ENCODE measurements around the gene AATK. TPM values are rescaled to one million over a fixed set of nuclear protein-coding genes. Genes with fewer than 3 reads are reported as not detected.

Gene AATK
- total RNA-seq, 1 donor from 2014 or later = 10.1 TPM

DNA sequence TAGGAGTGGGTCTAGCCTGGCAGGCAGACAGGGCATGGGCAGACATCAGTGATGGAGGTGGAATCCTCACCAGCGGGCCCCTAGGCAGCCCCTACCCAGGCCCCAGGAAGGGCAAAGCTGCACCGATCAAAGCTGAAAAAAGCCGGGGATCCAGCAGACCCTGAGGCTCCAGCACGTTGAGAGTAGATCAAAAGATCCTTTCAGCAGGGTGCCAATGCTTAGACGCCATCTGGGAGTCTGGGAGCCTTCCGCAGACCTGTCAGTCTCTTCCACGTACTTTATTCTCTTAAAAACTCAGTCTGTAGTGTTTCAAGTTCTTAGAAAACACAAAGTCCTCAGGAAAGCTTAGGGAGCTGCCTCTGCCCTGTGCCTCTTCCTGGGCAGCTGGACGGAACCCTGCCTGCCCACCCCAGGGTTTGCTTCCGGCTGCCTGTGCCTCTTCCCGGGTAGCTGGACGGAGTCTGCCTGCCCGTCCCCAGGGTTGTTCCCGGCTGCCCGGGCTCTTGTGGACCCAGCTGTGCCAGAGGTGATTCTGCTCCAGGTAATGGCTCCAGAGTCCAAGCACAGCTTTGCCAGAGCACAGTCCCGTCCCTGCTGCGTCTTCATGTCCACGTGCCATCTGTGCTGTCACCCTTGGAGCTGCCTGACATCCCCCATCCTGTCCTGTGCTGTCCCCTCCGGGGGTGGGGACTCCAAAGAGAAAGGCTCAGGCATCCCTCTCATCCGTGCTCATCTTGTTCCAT, 51.5 kb downstream of the AATK start:
- no peak for DNase-seq

DNA sequence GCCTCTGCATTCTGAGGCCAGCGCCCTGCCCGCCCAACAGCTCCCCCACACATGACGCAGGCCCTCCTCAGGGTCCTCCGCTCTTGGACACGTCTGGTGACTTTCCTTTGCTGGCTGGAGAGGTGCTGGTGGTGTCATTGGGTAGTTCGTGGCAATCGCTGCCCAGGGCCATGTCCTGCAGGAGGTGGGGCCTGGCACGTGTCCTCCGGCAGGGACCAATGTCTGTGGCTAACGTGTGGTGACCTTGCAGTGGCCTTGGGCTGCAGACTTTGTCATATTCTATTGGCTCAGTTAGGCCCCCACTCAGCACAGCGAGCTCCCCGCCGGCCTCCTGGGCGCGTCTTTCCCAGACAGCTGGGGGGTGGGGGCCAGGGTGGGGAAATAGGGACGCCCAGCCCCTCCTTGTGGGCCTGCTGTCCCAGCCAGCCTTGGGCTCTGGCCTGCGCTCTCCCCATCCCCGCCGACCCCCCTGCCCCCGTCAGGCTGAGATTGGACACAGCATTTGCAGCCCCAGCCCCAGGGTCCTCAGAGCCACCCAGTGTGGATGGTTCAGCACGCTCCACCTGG, 52.8 kb downstream of the AATK start:
- DNase-seq = no peak

DNA sequence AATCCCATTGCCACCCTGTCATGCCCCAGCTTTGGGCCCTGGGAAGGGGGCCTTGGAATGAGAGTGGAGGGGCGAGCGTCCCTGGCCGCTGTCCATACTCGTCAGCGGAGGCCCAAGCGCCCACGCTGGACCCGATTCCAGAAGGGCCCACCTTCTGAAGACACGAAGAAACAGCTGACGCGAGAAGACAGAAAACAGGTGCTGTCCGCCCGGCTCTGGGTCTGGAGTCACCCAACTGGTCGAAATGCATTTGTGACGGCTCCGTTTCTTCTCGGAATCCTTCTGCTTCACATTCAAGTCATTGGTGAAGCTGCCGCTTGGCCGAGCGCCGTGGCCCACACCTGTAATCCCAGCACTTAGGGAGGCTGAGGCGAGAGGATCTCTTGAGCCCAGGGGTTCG, 53.6 kb downstream of the AATK start:
- no peak for DNase-seq

DNA sequence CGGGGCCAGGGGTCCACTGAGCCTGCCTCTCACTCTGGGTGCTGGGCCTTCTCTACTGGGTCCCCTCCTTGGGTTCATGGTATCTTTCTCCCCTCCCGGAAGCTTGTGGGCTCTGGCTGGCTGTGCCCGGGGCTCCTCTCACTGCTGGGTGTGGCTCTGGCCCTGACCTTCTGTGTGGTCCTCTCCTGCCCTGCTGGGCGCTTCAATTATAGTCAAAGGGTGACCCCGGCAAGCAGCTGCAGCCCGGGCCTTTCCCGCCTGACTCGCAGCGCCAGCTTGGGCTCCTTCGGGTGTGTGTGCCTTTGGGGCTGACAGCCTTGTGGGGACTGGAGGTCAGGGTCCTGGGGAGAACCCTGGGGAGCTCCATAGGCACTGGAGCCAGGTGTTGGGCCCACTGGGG, 55.0 kb downstream of the AATK start:
- no peak for DNase-seq

DNA sequence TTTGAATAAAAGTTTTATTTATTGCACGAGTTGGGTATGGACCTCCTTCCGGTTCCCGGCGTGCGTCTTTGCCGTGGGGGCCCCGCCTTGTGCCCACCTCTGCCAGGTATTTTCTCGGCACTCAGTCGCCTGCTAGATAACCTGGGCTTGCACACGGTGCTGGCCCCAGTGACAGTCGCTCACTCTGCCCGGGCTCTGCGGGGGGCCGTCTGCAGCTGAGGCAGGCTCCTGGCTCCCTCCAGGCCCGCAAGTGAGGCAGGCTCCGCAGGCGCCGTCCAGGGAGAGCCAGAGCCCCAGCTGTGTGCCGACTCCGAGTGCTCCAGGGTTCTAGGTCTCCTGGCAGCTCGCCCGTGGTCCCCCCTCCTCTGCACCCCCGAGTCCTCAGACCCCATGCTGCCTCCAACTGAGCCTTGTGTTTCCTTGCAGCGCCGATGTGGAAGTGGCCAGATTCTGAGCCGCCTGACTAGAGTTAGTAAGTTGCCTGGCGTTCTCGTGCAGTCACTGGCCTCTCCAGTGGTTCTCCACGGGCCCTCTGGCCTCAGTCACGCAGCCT, 55.5 kb downstream of the AATK start:
- DNase-seq = no peak

DNA sequence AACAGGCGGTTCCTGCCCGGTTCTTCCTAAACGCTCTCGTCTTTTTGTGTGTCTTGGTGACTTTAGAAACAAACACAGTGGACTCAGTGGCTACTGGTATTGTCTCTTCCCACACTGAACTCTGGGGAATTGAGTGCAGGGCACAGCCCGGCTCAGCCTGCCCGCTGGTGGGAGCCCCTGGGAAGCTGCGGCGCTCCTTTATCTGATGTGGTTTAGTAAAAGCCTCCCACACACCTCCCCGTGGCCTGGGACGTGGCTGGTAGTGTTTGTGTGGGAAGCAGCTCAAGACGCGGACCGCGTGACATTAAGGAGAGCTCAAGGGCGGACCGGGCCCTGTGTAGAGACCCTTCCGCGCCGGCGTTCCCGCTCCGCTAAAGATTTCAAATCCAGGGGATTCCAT, 56.1 kb downstream of the AATK start:
- DNase-seq = no peak

DNA sequence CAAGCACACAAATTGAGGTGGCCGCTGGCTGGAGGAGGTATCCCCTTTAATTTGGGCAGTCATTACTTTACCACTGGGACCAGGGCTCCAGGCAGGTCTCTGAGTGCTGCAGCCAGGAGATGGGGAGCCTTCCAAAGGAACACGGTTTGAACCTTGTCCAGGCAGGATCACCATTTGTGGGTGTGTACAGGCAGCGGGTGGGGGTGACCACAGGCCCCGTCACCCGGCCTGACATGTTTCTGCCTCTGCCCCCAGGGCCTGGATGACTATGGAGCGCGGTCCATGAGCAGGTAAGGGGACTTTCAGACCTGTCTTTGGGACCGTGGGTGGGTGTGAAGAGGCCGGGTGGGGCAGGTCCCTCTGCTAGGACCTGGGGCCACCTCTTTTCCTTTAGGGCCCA, 57.8 kb downstream of the AATK start:
- DNase-seq = no peak

DNA sequence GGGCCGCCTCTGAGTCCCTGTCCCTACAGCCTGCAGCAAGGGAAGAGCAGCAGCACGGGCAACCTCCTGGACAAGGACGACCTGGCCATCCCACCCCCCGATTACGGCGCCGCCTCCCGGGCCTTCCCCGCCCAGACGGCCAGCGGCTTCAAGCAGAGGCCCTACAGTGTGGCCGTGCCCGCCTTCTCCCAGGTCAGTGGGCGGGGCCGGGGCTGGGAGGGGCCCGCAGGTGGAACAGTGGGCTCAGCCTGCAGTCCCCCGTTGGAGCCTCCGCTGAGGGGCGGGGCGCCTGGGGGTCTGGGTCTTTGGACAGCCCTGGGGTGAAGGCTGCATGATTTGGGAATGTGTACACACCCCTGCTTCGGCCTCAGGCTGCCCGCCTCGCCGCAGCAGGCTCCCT, 59.3 kb downstream of the AATK start:
- DNase-seq = no peak

DNA sequence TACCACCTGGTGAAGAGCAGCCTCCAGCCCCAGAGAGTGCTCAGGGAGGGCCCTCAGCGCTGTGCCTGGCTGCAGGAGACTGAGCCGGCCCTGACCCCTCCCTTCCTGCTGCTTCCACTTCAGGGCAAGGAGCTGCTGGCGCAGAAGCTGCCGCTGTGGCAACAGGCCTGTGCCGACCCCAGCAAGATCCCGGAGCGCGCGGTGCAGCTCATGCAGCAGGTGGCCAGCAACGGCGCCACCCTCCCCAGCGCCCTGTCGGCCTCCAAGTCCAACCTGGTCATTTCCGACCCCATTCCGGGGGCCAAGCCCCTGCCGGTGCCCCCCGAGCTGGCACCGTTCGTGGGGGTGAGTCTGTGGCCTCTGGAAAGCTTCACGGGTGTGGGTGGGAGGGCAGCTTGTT, 62.6 kb downstream of the AATK start:
- no peak for DNase-seq

DNA sequence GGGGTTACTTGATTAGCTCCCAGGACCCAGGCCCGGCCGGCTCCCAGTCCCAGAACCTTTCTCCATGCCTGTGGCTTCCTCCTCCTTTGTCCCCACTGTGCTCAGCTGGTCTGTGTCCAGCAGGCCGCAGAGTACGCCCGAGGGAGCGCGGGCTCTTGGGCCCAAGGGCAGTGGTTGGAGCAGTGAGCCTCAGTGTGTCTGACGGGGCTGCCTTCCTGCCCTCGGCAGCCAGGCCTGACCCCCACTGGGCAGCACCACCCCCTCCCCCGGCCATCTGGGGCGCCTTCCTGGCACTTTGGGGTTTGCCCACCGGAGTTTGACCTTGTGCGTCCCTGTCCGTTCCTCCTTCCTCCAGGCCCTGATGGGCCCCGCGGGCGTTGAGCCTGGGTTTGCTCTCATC, 63.2 kb downstream of the AATK start:
- DNase-seq = no peak

DNA sequence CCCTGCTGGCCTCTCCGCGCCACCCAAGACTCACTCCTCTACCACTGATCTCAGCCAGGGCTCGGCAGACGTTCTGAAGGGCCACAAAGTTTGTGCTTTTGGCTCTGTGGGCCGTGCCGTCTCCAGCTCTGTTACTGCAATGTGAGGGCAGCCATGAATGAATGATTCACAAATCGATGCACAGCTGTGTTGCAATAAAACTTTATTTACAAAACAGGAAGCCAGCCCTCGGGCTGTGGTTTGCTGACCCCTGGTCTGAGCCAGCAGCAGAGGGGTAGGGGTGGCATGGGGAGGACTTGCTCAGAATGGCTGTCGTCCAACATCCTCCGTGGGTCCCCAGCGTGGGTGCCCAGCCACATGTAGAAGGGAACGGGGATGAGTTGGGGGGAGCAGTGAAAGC, 63.7 kb downstream of the AATK start:
- no peak for DNase-seq

DNA sequence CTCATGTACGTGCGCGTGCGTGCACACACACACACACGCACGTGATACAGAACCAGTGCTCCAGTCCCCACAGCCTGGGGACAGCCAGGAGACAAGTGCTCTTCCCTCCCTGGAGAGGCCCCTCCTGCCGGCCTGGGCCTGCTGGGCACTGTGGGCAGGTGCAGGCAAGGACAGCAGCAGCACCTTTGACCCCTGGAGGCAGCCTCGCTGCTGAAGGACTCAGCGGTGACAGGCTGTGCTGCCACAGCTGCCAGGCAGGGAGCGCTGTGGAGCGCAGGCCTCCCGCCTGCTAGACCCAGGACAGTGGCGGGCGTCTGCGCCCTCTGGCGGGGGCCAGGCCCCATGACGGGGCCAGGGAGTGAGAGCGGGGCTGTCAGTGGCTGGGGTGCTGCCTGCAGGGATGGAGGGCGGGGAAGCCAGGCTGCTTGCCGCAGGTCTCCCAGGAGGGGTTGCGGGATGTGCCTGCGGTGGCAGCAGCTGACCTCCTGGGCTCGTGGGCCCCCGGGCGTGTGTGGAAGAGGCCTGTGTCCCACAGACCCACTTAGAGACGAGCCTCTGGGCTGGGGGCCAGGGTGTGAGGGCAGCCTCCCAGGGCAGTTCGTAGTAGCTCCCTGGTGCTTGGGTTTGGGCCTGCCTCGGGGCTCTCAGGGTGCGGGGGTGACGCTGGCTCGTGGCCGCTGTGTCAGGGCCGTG, 64.3 kb downstream of the AATK start:
- DNase-seq = peak; percentile 66

DNA sequence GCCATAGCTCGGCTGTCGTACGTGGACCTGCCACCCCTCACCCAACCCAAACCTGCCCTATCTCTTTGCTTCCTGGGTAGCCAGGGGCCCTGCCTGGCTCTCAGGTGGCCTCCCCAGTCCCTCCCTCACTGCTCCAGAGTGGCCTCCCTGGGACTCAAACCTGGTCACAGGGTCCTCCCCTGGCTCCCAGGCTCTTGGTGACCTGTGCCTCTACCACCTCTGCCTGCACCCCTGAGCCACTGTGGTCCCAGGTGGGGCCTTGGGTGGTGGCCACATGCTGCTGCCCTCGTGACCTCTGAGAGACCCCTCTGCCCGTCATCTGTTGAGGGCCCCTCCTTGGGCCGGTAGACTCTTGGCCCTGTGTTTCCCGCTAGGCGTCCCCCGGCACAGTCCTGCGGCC, 65.4 kb downstream of the AATK start:
- DNase-seq = no peak

DNA sequence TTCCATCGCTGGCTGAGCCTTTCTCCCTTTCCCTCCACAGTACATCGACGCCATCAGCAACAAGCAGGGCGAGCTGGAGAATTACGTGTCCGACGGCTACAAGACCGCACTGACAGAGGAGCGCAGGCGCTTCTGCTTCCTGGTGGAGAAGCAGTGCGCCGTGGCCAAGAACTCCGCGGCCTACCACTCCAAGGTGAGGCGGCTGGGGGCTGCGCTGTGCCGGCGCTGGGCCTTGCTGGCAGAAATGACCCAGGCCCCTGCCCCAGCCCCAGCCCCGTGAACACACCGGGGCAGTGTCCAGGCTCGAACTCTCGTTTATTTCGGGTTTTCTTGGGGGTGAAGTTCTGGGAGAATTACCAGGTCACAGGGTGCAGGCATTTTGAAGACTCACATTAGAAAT, 66.1 kb downstream of the AATK start:
- DNase-seq = no peak

DNA sequence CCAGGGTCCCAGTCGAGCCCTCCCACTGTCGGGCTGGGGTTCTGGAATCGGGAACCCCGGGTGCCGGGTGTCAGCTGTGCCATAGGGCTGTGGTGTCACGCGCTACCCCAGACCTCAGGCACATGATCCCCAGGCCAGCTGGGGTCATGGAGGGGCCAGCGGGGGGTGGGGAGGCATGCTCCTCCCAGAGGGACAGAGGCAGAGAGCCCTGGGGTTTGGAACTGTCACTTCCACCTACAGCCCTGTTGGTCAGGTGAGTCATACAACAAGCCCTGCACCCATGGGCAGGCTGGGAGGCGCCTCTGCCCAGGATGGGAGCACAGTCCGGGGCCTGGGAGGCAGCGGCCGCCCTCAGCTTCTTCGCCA, 68.1 kb downstream of the AATK start:
- DNase-seq = no peak

DNA sequence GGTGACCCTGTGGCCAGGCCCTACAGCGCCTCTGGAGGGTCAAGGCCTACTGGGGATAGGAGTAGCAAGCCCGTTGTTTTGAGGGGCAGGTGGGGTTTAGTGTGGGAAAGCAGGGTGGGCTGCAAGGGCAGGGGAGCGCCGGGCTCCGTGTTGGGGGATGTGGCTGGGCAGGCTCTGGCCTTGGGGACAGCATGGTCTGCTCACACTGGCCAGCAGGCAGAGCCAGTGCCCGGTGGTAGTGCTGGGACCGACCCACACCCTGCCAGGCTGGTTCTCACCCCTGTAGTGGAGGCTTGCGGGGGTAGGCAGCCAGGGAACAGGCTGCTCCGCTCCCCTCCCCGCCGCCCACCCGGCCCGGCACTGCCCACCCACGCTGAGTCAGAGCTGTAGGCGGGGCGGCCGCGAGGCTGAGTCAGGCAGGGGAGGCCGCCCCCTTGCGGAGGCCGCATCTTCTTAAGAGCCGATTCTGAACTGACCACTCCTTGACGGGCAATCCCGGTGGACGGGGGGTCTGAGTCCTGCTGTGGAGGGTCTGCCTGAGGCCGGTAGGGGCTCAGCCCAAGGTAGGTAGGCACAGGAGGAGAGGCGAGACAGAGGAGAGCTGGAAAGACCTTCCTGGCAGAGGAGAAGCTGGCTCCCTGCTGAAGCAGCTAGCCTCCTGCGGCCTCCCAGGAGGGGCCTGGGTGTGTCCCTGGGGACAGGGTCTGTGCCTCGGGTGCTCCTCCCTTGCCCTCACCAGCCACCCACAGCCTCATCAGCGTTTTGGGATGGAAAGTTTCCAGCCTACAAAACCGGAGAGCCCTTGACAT, 68.7 kb downstream of the AATK start:
- DNase-seq = peak; percentile 61

DNA sequence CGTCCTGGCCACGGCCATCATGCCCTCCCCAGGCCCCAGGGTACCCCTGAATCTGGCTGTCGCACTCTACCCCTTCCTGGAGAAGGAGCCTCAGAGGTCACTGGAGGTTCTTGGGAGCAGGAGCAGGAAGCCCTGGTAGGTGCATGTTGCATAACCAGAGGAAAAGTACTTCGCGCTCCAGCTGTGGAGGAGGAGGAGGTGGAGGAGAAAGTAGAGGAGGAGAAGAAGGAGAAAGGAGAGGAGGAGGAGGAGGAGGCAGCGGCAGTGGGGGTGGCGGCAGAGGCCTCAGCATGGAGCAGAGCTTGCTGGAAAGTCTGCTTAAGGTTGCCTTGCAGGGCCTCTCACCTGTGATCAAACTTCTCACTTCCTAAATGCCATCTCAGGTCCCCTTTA, 69.3 kb downstream of the AATK start:
- no peak for DNase-seq

DNA sequence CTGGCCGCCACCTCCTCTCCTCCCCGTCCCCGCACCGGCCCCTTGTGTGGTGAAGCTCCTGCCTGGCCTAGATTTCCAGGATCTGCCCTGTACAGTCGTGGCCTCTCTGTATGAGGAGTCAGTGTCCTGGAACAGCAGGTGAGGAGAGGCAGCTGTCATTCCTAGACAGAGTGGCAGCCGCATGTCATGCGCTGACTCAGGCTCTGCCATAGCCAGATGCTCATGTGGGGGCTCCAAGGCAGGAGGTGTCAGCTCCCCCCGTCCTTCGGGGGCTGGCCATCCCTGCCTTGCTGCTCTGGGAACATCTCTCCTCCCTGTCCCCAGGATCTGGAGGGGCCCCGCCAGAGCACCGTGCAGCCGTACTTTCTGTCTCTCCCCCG, 70.6 kb downstream of the AATK start:
- no peak for DNase-seq

DNA sequence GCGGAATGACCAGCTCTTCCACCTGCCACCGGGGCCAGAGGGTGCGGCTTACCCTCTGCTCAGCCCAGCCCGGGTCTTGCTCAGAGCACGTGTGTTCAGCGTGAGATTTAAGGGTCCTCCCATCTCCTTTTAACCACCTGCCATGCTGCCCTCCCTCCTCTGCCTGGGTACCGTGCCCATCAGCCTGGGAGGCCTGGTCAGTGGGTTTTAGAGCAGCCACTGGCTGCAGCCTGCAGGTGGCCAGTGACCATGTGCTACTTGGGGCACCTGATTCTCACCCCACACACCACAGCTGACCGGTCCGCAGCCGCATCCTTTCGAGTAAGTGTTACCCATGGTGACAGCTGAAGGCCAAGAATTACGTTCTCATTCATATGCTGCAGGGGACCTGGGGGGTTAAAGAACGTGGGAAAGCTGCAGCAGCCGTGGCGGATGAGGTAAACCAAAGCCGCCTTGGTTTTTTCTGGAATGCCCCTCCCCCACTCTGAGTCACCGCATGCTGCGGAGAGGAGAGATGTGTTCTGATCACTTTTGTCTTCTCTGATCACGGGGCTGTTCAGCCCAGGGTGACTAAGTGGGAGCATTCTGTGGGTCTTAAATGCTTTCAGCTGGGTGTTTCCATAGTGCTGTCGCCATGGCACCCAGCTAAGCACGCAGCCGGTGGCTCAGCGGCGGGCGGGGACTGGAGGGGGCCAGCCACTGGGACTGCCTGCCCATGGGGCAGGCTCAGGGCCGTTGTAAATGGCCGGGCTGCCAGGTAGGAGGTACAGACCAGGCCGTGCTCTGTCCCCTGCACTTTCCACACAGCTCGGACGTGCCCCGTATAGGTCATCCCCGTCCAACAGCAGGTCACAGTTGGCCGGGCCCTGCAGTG, 71.3 kb downstream of the AATK start:
- peak; percentile 92 for DNase-seq

DNA sequence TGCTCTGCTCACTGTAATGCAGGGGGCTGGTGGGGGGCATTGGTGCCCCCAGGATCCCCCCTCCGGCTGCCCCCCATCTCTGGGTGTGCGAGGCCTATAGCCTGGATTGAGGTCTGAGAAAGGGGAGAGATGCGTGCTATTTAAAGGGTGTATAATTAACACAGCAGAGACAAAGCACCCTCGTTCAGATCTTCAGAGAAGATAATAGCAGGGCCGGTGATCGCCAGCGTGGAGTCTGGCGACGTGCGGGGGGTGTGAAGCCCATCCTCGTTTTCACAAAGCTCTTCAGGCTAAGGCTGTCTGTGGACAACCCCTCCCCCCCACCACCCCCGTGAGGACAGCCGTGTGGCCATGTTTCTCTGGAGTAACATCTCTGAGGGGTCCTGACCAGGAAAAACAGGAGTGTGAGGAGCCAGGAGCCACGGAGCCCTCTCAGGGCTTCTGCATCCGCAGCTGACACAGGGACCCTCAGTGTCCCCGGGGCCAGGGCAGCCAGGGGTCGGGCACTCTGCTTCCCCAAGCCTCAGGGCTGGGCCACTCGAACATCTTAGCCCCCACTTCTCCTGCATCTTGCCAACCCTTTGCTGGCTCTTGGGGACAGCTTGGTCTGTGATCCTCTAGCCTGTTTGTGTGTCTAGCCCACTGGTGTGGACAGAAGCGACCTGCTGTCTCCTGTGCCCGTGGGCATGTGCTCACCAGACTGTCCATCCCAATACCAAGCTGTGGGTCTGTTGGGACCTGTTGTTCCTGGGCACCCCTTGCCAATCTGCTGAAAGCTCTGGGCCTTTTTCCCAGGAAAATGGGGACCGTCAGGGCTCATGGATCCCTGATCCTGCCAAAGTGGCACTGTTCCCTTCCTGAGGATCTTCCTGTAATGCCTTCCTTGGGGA, 72.2 kb downstream of the AATK start:
- no peak for DNase-seq
